Stimulated activated naive CD4-positive, alpha-beta T cell treated with Interleukin-2 at 50 U/mL for 16 hours (primary cell): ENCODE measurements around the gene NR2F2.

Source experiments
- DNase-seq: peaks from one replicate; lab custom pipeline; 2025; lab: John Stamatoyannopoulos, UW

NR2F2 gene

GRCh38 chr15:96320107-96320506, 10.4 kb upstream of the NR2F2 start:
- DNase-seq = no peak

GRCh38 chr15:96320703-96321638, 9.5 kb upstream of the NR2F2 start:
- DNase-seq = no peak

GRCh38 chr15:96321639-96322535, 8.6 kb upstream of the NR2F2 start:
- DNase-seq = no peak

GRCh38 chr15:96322536-96323318, 7.8 kb upstream of the NR2F2 start:
- no peak for DNase-seq

- DNase-seq = no peak
Measured at GRCh38 chr15:96323319-96324145, 7.0 kb upstream of the NR2F2 start.

GRCh38 chr15:96324192-96324895, 6.2 kb upstream of the NR2F2 start:
- no peak for DNase-seq

GRCh38 chr15:96324940-96325540, 5.5 kb upstream of the NR2F2 start:
- no peak for DNase-seq

GRCh38 chr15:96325541-96326327, 4.8 kb upstream of the NR2F2 start:
- DNase-seq = no peak

- no peak for DNase-seq
Measured at GRCh38 chr15:96326328-96327154, 4.0 kb upstream of the NR2F2 start.

- no peak for DNase-seq
Measured at GRCh38 chr15:96327155-96327741, 3.3 kb upstream of the NR2F2 start.

- no peak for DNase-seq
Measured at GRCh38 chr15:96328181-96328876, 2.2 kb upstream of the NR2F2 start.

- DNase-seq = no peak
Measured at GRCh38 chr15:96328877-96329195, 1.7 kb upstream of the NR2F2 start.

- DNase-seq = no peak
Measured at GRCh38 chr15:96329403-96329981, 1.0 kb upstream of the NR2F2 start.

- no peak for DNase-seq
Measured at GRCh38 chr15:96330064-96330449, 443 bp upstream of the NR2F2 start.

- DNase-seq = no peak
Measured at GRCh38 chr15:96331144-96331944, 844 bp downstream of the NR2F2 start.

GRCh38 chr15:96331945-96332636, 1.6 kb downstream of the NR2F2 start:
- no peak for DNase-seq
